Neural cell (in vitro differentiated cells): ENCODE measurements around the gene NTHL1. TPM values are rescaled to one million over a fixed set of nuclear protein-coding genes. Genes with fewer than 3 reads are reported as not detected.

Source experiments
- H2AFZ ChIP-seq: fragments of 200-600, 300-800 bp; sonication (generic), shearing (Covaris generic); 2 replicates; pipeline ENCODE4 v1.6.0; 2014; ENCODE audit warnings: low read depth, mild to moderate bottlenecking, antibody characterized with exemption, low read length, moderate library complexity
- H3F3A ChIP-seq: fragments of 200-600 bp; shearing (Covaris generic); 2 replicates; pipeline ENCODE4 v1.6.1; 2016; ENCODE audit warnings: mild to moderate bottlenecking, moderate library complexity, mixed read lengths, antibody characterized with exemption, low read length; ENCODE audit not compliant: insufficient read depth, poor library complexity, severe bottlenecking
- H3K27ac ChIP-seq: fragments of 200-600, 300-800 bp; sonication (generic), shearing (Covaris generic); 2 replicates; pipeline ENCODE4 v1.5.1; 2014; ENCODE audit warnings: mild to moderate bottlenecking, low read length, moderate library complexity
- H3K27me3 ChIP-seq: fragments of 300-800, 200-600 bp; sonication (generic), shearing (Covaris generic); 2 replicates; pipeline ENCODE4 v1.6.0; 2014; ENCODE audit warnings: mild to moderate bottlenecking, low read depth, low read length, moderate library complexity; ENCODE audit not compliant: insufficient read depth
- H3K36me3 ChIP-seq: fragments of 300-800, 200-600 bp; sonication (generic), shearing (Covaris generic); 2 replicates; pipeline ENCODE4 v1.5.1; 2014; ENCODE audit warnings: mild to moderate bottlenecking, antibody characterized with exemption, low read length, moderate library complexity; ENCODE audit not compliant: insufficient read depth
- H3K4me2 ChIP-seq: fragments of 300-800, 200-600 bp; sonication (generic), shearing (Covaris generic); 2 replicates; pipeline ENCODE4 v1.6.0; 2014; ENCODE audit warnings: mild to moderate bottlenecking, low read length
- H3K4me3 ChIP-seq: fragments of 300-800, 200-600 bp; sonication (generic), shearing (Covaris generic); 2 replicates; pipeline ENCODE4 v1.5.1; 2014; ENCODE audit warnings: mild to moderate bottlenecking, low read length, moderate library complexity
- H3K79me2 ChIP-seq: fragments of 200-600 bp; shearing (Covaris generic); replicated peaks from 2 replicates; pipeline ENCODE4 v1.6.0; 2014; ENCODE audit warnings: mild to moderate bottlenecking, low read length, moderate library complexity; ENCODE audit not compliant: insufficient read depth
- H3K9ac ChIP-seq: fragments of 300-800, 200-600 bp; sonication (generic), shearing (Covaris generic); 2 replicates; pipeline ENCODE4 v1.6.1; 2016; ENCODE audit warnings: mild to moderate bottlenecking, low read length, mixed read lengths
- H3K9me2 ChIP-seq: fragments of 200-600 bp; shearing (Covaris generic); 2 replicates; pipeline ENCODE4 v1.6.1; 2016; ENCODE audit warnings: mild to moderate bottlenecking, low read length, mixed read lengths; ENCODE audit not compliant: insufficient read depth
- H3K9me3 ChIP-seq: fragments of 200-600, 300-800 bp; sonication (generic), shearing (Covaris generic); 2 replicates; pipeline ENCODE4 v1.6.1; 2016; ENCODE audit warnings: mild to moderate bottlenecking, mixed run types, low read length, moderate library complexity, mixed read lengths
- H4K20me1 ChIP-seq: fragments of 200-600 bp; shearing (Covaris generic); 2 replicates; pipeline ENCODE4 v1.6.1; 2016; ENCODE audit warnings: mild to moderate bottlenecking, mixed run types; ENCODE audit not compliant: insufficient read depth
- CTCF ChIP-seq: fragments of 450-650 bp; IDR thresholded peaks from 2 replicates; pipeline ENCODE4 v1.5.1; 2014; ENCODE audit warnings: antibody characterized with exemption, mild to moderate bottlenecking, moderate library complexity; ENCODE audit not compliant: poor library complexity, severe bottlenecking
- EP300 ChIP-seq: fragments of 450-650 bp; conservative IDR thresholded peaks from 2 replicates; pipeline ENCODE4 v1.6.1; 2014; ENCODE audit warnings: antibody characterized with exemption, mild to moderate bottlenecking, moderate library complexity; ENCODE audit not compliant: poor library complexity, severe bottlenecking
- EZH2 ChIP-seq: fragments of 200-600, 300-800 bp; shearing (Covaris generic), sonication (generic); IDR thresholded peaks from 2 replicates; pipeline ENCODE4 v1.6.1; 2014; ENCODE audit warnings: antibody characterized with exemption, low read length, borderline replicate concordance, mild to moderate bottlenecking; ENCODE audit not compliant: insufficient read depth, poor library complexity, severe bottlenecking
- MXI1 ChIP-seq: fragments of 450-650 bp; conservative IDR thresholded peaks from 2 replicates; pipeline ENCODE4 v1.6.1; 2014; ENCODE audit warnings: antibody characterized with exemption, mild to moderate bottlenecking; ENCODE audit not compliant: poor library complexity, severe bottlenecking
- POLR2AphosphoS5 ChIP-seq: IDR thresholded peaks from 2 replicates; pipeline ENCODE4 v1.6.1; 2012
- RAD21 ChIP-seq: fragments of 450-650 bp; conservative IDR thresholded peaks from 2 replicates; pipeline ENCODE4 v1.6.1; 2014; ENCODE audit warnings: antibody characterized with exemption, mild to moderate bottlenecking, moderate library complexity
- REST ChIP-seq: IDR thresholded peaks from 2 replicates; pipeline ENCODE4 v1.6.1; 2012; ENCODE audit warnings: borderline replicate concordance
- SMC3 ChIP-seq: fragments of 450-650 bp; conservative IDR thresholded peaks from 2 replicates; pipeline ENCODE4 v1.6.1; 2014; ENCODE audit warnings: antibody characterized with exemption, mild to moderate bottlenecking, moderate library complexity; ENCODE audit not compliant: poor library complexity
- TAF1 ChIP-seq: IDR thresholded peaks from 2 replicates; pipeline ENCODE4 v1.6.1; 2012; ENCODE audit warnings: low read depth
- polyA plus RNA-seq: library from polyadenylated mRNA; depleted of rRNA; stranded (reverse); fragments of >200 nt; gene quantifications from 2 replicates; pipeline ENCODE4 v1.2.3, GENCODE V29; 2014

Gene NTHL1
- polyA plus RNA-seq, 1 donor from 2014 or later = 43.1 TPM

- no peak for TF ChIP-seq CTCF
- TF ChIP-seq MXI1 = no peak
- TF ChIP-seq REST = no peak
- TF ChIP-seq RAD21 = no peak
- no peak for TF ChIP-seq EZH2
- no peak for TF ChIP-seq POLR2AphosphoS5
- no peak for TF ChIP-seq EP300
- TF ChIP-seq SMC3 = no peak
- TF ChIP-seq TAF1 = no peak
- H3K4me2 ChIP-seq = no peak overlapping the region
- no peaks in the 10 kb centered on the region for H3K36me3 ChIP-seq
Measured at GRCh38 chr16:2053211-2053610, 5.6 kb upstream of the NTHL1 start.

GRCh38 chr16:2048116-2048543 lies 496 bp upstream of the NTHL1 start:
- TF ChIP-seq SMC3 = peak; percentile 10
- TF ChIP-seq TAF1 = no peak
- Histone ChIP-seq H3K79me2 (peaks cover 10% of the 10 kb centered on the region), H4K20me1 (no peaks in the 10 kb centered on the region), H3K27me3 (no peaks in the 10 kb centered on the region), H3F3A (no peaks in the 10 kb centered on the region), H3K9ac (peak overlapping the region; percentile 75), H3K9me2 (no peaks in the 10 kb centered on the region), H3K9me3 (no peaks in the 10 kb centered on the region), H2AFZ (peak overlapping the region; percentile 27), H3K4me2 (peak overlapping the region; percentile 86), H3K27ac (peak overlapping the region; percentile 30), H3K36me3 (no peaks in the 10 kb centered on the region), H3K4me3 (peak overlapping the region; percentile 95)

More at GRCh38 chr16:2053211-2053610, 5.6 kb upstream of the NTHL1 start:
- Histone ChIP-seq H3K4me3 (no peak overlapping the region), H4K20me1 (no peaks in the 10 kb centered on the region), H3F3A (no peaks in the 10 kb centered on the region), H2AFZ (no peak overlapping the region), H3K79me2 (peaks cover 9% of the 10 kb centered on the region), H3K9me3 (no peaks in the 10 kb centered on the region), H3K27ac (no peak overlapping the region), H3K9ac (no peak overlapping the region), H3K27me3 (no peaks in the 10 kb centered on the region), H3K9me2 (no peaks in the 10 kb centered on the region)

- H4K20me1 ChIP-seq = no peaks in the 10 kb centered on the region
- H3K4me2 ChIP-seq = peak overlapping the region; percentile 85
- H3K4me3 ChIP-seq = peak overlapping the region; percentile 95
- H3K9me2 ChIP-seq = no peaks in the 10 kb centered on the region
- no peak overlapping the region for H2AFZ ChIP-seq
- TF ChIP-seq RAD21 = no peak
- no peak for TF ChIP-seq TAF1
- TF ChIP-seq EZH2 = no peak
- no peak for TF ChIP-seq POLR2AphosphoS5
- TF ChIP-seq EP300 = no peak
- no peak for TF ChIP-seq CTCF
- TF ChIP-seq SMC3 = no peak
- no peak overlapping the region for H3K27ac ChIP-seq
- H3K36me3 ChIP-seq = no peaks in the 10 kb centered on the region
- peaks cover 10% of the 10 kb centered on the region for H3K79me2 ChIP-seq
- peak overlapping the region; percentile 75 for H3K9ac ChIP-seq
- H3F3A ChIP-seq = no peaks in the 10 kb centered on the region
- no peaks in the 10 kb centered on the region for H3K27me3 ChIP-seq
- H3K9me3 ChIP-seq = no peaks in the 10 kb centered on the region
Measured at GRCh38 chr16:2046893-2047329, 723 bp downstream of the NTHL1 start.
